GM19463 (cell line): ENCODE measurements around the gene DSTYK.

Experiments used
- ATAC-seq: cut with Tn5 transposase; IDR thresholded peaks from one replicate; pipeline ENCODE4 v1.9.1; 2021; ENCODE audit warnings: mild to moderate bottlenecking, moderate library complexity; ENCODE audit not compliant: unreplicated experiment

The DSTYK gene

DNA sequence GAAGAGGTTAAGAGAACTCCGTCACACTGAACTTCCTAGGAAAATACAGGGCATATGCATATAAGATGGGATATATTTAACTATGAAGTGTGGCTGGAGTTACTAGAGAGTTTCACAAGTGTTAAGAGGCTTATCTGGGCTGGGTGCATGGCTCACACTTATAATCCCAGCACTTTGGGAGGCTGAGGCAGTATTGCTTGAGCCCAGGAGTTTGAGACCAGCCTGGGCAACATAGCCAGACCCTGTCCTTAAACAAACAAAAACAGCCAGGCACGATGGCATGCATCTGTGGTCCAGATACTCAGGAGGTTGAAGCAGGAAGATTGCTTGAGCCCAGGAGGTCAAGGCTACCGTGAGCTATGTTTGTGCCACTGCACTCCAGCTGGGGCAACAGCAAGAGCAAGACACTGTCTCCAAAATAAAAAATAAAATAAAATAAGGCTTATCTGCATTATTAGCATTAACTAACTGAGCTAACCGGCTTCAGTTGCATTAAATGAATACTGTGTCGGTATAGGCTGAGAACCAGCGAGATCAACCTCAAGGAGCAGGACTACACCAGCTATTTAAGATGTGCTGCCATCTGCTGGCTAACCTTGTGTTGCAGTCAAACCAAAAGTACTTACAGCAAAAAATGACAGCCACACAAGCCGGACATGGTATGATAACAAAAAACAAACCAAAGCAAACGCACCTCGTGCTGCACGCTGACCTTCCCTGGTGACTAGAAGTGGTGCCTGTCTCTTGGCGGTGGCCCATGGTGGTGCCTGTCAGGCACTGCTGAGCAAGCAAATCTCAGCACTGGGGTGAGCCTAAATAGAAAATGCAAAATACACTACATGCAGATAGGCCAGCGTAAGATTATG lies 70.0 kb downstream of the DSTYK start:
- ATAC-seq = peak; percentile 56

DNA sequence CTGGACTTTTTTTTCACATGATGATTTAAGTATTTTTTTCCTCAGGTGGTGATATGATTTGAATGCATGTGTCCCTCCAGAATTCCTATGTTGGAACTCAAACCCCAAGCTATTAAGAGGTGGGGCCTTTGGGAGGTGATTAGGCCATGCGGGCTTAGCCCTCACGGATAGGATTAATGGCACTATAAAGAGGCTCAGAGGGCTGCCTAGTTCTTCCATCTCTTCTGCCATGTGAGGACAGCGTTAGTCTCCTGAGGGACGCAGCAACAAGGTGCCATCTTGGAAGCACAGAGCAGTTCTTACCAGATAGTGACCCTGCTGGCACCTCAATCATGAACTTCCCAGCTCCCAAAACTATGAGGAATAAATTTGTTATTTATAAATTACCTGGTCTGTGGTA lies 71.4 kb downstream of the DSTYK start:
- ATAC-seq = no peak

DNA sequence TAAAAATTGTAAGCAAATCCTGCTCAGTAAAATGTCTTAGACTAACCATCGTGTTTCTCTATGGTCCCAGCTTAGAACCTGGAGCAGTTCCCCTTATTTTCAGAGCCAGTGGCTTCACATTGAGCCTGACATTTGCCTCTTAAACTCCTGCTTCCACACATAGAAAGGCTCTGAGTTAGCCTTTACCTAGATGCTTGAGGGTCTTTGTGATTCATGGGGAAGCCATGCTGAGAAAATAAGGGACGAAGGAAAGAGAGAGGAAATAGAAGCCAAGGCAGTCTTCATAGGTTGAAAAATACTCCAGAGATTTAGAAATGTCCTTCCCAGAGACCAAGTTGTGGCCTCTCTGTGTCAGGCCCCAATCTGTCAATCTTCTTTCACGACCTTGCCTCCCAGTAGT lies 73.6 kb downstream of the DSTYK start:
- ATAC-seq = no peak

DNA sequence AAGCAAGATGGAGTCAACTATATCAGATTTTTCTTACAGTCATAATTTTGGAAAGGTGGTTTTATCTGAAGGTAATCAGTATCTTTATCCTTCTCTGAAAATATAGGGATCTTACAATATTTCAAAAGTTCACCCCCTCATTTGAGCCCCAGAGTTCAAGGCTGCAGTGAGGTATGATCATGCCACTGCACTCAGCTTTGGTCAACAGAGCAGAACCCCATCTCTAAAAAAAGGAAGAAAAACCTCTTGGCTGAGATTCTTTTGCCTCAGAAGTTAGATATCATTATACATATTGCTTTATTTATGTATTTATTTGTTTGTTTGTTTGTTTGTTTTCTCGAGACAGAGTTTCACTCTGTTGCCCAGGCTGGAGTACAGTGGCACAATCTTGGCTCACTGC lies 78.2 kb downstream of the DSTYK start:
- no peak for ATAC-seq

DNA sequence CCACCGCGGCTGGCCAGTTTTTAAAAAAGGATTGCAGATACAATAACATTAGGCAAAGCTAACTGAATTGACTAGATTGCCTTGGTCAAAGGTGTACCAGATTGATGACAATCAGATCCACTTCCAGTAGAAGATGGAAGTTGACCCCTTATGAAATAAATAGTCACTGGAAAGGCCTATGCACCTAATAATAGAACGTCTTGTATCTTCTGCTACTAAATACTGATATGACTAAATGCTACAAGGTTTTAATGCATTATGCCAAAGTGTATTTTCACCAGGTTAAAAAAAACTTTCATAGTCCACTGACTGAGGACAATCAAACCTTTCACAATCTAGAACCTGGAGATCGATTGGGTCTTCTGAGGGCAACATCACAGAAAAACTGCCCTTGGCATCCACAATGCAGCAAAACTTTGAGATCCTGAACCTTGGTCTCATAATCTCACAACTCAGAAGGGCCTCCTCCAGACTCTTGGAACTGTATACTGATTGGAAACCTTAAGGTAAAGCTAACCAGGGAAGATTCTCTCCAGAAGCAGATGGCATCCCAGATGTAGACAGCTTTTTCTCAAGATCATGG lies 82.0 kb downstream of the DSTYK start:
- ATAC-seq = no peak

DNA sequence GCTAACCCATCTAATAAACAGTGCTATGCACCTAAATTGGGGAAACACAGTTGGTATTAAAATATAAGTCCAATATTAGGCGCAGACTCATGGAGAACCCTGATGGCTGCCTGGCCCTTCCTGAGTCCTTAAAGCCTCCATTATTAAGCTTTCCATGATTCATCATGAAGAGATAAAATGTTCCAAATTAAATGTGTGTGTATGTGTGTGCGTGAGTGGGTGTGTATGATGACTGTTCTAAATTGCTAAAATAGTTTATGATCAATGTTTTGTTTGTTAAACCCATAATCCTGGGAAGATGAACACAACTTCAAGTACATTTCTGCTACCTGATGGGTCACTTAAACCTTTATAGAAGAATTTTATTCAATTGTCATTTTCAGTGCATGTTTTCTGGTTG lies 83.5 kb downstream of the DSTYK start:
- ATAC-seq = no peak

DNA sequence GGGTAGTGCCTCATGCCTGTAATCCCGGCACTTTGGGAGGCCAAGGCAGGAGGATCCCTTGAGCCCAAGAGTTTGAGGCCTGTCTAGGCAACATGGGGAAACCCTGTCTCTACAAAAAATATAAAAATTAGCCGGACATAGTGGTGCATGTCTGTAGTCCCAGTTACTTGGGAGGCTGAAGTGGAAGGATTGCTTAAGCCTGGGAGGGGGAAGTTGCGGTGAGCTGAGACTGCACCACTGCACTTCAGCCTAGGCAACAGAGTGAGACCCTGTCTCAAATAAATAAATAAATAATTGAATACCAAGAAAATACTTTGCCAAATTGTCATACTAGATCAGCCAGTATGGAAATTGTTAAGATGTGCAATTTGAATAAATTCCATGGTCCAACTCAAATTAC lies 83.9 kb downstream of the DSTYK start:
- no peak for ATAC-seq

DNA sequence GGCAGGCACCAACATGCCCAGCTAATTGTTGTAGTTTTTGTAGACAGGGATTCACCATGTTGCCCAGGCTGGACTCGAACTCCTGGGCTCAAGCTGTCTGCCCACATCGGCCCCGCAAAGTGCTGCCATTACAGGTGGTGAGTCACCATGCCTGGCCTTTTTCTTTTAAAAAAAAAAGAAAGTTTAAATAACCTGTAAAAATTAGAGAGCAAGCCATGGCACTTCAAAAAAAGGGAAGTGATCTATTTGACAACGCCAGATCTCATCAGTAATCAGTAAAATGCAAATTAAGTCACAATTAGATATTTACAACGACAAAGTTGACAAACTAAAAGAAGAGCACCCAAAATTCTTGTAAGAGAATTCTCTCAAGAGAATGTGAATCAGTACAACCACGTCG lies 86.8 kb downstream of the DSTYK start:
- no peak for ATAC-seq

DNA sequence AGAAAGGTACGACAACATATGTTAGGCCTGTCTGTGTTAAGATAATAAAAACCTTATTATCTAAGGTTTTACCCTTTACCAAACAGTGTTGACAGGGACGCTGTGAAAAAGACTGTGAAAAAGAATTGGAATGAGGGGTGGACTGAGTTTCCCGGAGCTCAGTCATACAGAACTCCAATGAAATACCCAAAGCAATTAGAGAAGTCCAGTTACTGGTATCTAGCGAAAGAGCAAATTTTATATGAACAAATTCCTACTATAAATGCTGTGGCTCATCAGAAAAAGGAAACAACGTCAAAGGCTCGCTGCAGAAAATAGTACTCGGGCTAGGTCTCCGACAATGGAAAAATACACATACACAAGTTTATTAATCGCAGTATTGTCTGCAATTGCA lies 89.0 kb downstream of the DSTYK start:
- no peak for ATAC-seq

DNA sequence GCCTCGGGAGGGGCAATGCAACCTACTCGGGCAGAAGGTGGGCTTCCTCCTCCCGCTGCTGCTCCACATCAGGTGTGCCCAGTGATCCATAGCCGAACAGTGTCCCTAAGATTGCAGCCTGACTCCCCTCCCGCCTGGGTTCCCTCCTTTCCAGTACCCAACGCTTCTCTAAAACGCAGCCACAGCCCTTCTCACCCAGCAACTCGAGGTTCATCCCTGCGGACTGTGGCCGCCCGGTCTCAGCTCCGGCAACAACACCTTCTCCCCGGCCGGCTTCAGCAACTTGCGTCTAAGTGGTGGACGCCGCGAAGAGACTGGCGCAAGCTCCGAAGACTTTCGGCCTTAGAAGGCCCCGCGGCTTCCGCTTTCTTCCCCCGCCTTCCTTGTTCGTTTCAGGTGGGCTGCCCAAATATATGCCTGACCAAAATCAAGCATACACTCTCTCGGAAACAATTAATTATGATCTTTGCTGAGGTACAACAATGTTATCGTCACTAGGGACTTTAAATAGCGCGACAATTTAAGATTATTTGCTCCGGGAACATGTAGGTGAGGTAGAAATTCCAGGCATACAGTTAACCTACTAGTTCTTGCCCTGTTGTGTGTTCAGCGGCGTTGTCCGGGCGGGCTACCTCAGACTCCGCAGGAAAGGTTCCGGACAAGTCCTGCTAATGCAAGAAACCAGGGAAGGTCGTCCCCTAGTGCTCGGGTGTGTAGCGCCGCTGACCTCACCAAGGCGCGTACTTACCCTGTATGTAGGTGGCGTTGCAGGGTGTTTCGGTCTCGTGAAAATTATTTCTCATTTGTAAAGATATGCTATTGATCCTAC lies 89.6 kb downstream of the DSTYK start, which contains the start of gene RBBP5:
RBBP5 (minus strand) TSS at position 319 of the 829 bp plus-strand sequence; CDS start at position 214, 105 bp downstream.
- peak; percentile 97 for ATAC-seq

DNA sequence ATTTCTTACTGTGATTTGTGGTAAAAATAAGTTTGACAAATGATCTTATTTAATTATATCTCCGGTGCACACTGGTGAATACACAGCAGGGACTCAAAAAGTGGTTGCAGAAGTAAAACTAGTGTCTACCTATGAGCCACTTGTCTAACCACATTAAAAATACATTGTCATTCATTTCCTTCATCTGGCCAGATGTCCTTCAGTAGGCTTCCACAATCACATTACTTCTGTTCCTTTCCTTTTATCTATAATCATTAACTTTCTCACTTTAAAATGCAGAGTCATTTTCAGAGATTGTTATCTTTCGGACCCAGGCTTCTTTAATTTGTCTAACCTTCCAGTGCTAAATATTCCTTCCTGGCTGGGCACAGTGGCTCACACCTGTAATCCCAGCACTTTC lies 92.8 kb downstream of the DSTYK start:
- ATAC-seq = no peak

DNA sequence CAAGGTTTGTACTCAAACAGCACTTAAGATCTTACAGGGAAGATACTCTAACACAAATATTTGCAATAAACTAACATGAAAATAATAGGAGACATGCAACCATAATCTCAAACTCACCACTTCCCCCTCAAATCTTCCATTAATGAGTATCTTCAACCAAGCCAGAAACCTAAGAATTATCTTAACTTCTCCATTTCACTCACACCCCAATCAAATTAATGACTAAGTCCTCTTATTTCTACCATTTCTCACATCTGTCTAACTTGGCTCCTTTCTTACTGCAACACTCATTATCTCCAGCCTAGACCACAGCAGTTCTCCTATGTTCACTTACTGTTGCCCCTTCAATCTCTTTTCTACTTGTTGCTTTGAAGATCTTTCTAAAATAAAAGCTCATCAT lies 100.1 kb downstream of the DSTYK start:
- ATAC-seq = no peak

DNA sequence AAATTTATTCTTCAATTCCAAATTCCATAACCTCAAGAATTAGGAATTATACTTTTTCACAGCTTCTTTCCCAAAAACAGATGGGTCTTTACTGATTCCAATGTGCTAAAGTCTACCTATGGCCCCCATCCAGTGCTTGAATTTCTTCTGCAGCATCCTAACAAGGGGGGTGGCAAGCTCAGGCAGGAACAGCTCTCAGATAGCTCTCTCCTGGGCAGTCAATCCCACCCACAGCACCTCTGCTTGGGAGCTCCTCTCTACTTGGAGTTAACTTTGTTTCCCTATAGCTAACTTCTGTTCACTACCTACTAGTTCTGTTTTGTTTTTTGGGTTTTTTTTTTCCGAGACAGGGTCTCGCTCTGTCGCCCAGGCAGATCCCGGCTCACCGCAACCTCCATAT lies 101.8 kb downstream of the DSTYK start:
- no peak for ATAC-seq

DNA sequence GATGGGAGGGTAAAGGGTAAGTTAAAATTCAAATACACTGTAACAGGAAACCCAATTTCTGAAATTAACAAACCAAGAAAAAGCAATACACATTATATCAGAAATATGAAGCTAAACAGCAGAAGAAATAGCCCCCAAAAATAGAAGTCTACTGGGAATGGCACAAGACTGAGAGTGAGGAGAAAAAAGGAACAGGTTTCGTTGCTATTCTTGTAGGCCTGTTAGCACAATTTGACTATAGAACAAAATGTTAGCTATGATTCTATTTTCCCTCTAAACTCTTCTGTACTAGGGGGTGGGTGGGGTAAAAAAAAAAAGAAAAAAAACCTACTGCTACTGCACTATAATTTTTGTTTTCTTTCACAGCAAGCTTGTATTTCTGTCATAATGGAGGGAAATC lies 102.2 kb downstream of the DSTYK start:
- ATAC-seq = no peak

DNA sequence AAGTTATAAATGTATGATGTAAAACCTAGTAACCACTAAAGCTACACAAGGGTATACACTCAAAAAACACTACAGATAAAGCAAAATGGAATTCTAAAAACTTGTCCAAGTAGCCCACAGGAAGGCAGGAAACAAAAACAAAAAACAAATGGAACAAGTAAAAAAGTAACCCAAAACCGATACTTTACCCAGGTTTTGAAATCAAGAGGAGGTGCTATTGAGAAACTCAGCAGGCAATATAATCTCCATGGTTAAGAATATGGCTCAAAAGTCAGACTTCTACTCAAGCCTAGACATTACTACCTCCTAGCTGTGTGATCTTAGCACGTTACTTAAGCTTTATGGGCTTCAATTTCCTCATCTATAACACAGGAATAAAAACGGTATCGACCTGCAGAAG lies 103.0 kb downstream of the DSTYK start:
- ATAC-seq = no peak

DNA sequence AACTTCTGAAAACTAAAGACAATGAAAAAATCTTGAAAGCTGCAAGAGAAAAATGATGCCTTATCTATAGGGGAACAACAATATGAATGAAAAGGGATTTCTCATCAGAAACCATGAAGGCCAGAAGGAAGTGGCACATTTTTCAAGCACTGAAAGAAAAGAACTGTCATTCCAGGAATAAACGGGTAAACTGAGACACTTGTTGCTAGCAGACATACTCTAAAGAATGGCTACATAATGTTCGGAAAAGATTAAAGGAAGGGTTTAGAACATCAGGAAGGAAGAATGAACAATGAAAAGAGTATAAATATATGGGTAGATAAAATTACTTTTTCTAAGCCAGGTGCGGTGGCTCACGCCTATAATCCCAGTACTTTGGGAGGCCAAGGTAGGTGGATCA lies 104.2 kb downstream of the DSTYK start:
- no peak for ATAC-seq

DNA sequence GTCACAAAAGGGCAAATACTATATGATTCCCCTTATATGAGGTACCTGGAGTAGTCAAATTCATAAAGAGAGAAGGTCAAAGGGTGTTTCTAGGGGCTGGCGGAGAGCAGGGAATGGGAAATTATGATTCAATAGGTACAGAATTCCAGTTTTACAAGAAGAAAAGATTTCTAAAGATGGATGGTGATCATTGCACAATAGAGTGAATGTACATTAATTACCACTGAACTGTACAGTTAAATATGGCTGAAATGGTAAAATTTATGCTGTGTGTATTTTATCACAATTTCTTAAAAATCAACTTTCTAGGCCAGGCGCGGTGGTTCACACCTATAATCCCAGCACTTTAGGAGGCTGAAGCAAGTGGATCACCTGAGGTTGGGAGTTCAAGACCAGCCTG lies 109.1 kb downstream of the DSTYK start:
- no peak for ATAC-seq

DNA sequence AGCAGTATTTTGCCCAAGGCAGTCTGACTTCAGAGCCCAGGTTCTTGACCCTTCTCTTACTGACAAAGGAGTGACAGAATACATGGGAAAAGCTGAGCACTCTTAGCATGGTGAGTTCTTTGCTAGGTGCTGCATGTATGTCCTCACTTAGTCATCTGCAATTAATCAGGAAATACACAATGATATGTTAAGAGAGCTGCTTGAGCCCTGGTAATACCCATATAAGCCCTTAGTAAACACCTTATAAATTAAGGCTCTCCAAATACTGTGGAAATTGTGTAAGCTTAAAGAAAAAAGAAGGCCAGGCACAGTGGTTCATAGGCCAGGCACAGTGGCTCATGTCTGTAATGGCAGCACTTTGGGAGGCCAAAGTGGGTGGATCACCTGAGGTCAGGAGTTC lies 113.3 kb downstream of the DSTYK start:
- no peak for ATAC-seq

DNA sequence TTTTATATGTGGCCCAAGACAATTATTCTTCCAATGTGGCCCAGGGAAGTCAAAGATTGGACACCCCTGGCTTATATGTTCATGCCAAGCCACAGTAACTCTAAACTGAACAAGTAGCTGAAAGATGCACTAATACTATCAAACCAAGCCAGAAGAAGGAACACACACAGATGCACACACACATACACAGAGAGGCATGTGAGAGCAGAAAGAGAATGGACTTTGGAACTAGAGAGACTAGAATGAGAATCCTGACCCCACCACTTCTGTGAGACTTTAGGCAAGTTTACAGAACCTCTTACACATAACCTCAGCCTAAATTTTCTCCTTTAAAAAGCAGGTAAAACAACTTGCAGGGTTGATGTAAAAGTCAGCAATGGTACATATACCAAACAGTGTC lies 116.1 kb downstream of the DSTYK start:
- no peak for ATAC-seq
